Suprapubic skin (tissue), 4 donors: ENCODE measurements around the gene ZNF860.

ENCODE experiments used
- CTCF ChIP-seq, 2 donors: fragments of 200-600 bp in 1 of 2; fragments of 450-650 bp in 1 of 2; sonication (generic) in 1 of 2; IDR thresholded peaks; one replicate each; pipeline ENCODE4 v1.5.1; 2016 to 2019; ENCODE audit warnings: antibody characterized with exemption in 2 of 2, mild to moderate bottlenecking in 1 of 2, moderate library complexity in 1 of 2
- EP300 ChIP-seq: sonication (generic); formaldehyde crosslinking; IDR thresholded peaks from one replicate; pipeline ENCODE4 v1.6.1; 2017; ENCODE audit warnings: antibody characterized with exemption
- POLR2A ChIP-seq, 2 donors: fragments of 450-650 bp; IDR thresholded peaks; one replicate each; pipeline ENCODE4 v1.6.1; 2017; ENCODE audit warnings: antibody characterized with exemption in 2 of 2, mild to moderate bottlenecking in 2 of 2, moderate library complexity in 2 of 2
- POLR2AphosphoS5 ChIP-seq, 3 donors: sonication (generic); formaldehyde crosslinking; IDR thresholded peaks; one replicate each; pipeline ENCODE4 v1.6.1; 2017; ENCODE audit warnings: antibody characterized with exemption in 3 of 3

DNA sequence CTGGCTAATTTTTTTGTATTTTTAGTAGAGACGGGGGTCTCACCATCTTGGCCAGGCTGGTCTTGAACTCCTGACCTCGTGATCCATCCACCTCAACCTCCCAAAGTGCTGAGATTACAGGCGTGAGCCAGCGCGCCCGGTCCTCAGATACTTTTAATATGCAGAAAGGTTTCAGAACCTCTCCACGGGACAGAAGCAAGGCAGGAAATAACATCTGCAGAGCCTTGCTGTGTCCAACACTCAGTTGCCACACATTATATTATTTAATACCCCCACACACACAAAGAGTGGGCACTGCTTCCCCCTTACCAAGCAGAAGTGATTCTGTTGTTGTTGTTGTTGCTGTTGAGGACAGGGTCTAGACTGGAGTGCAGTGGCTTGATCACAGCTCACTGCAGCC lies 28.5 kb upstream of the ZNF860 start:
- no peak for TF ChIP-seq POLR2A (IDR thresholded peaks at IDR 0.05)
- TF ChIP-seq POLR2AphosphoS5 (IDR thresholded peaks at IDR 0.05) = no peak
- TF ChIP-seq CTCF (IDR thresholded peaks at IDR 0.05) = no peak
- no peak for TF ChIP-seq EP300
